ENCODE data around the gene ASPSCR1. TPM values are rescaled to one million over a fixed set of nuclear protein-coding genes. Genes with fewer than 3 reads are reported as not detected.

Gene ASPSCR1
- total RNA-seq, 4 donors from 2014 or later, result 24.0 to 44.7 (median 32.0) TPM

- Histone ChIP-seq H3K9me3 (no peaks in the 10 kb centered on the region), H3K27ac (no peak overlapping the region), H3K4me1 (peaks cover 22 to 29% of the 10 kb centered on the region in 2 donors), H3K4me3 (peak overlapping the region; percentile 64 to 74 (median 70)), H3K36me3 (peaks cover 0 to 67% of the 10 kb centered on the region in 2 donors), H3K27me3 (no peaks in the 10 kb centered on the region)
- intact Hi-C loops (cut with DNase I; ENCODE audit: low total_unique reads) (loop anchor here (5.0 kb wide), 1 partner anchor 44 kb away; the partner anchor contains the start of gene FASN), in situ Hi-C loops (cut with MboI; ENCODE audit: low sequenced_read_pairs in 4 of 4) (no loop called here)
- no peak for DNase-seq
- TF ChIP-seq POLR2A (IDR thresholded peaks at IDR 0.05), result no peak
- TF ChIP-seq, protein P1, sequence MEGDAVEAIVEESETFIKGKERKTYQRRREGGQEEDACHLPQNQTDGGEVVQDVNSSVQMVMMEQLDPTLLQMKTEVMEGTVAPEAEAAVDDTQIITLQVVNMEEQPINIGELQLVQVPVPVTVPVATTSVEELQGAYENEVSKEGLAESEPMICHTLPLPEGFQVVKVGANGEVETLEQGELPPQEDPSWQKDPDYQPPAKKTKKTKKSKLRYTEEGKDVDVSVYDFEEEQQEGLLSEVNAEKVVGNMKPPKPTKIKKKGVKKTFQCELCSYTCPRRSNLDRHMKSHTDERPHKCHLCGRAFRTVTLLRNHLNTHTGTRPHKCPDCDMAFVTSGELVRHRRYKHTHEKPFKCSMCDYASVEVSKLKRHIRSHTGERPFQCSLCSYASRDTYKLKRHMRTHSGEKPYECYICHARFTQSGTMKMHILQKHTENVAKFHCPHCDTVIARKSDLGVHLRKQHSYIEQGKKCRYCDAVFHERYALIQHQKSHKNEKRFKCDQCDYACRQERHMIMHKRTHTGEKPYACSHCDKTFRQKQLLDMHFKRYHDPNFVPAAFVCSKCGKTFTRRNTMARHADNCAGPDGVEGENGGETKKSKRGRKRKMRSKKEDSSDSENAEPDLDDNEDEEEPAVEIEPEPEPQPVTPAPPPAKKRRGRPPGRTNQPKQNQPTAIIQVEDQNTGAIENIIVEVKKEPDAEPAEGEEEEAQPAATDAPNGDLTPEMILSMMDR (IDR thresholded peaks at IDR 0.05 in 4 of 5, conservative IDR thresholded peaks at IDR 0.05 in 1 of 5), result no peak
- ATAC-seq, result no peak
These were observed 75.7 kb downstream of the ASPSCR1 start for GRCh38 chr17:82053130-82053529.

- in situ Hi-C loops (cut with MboI; ENCODE audit: low sequenced_read_pairs in 4 of 4), result no loop called here
- intact Hi-C loops (cut with DNase I; ENCODE audit: low total_unique reads), result loop anchor here (5.0 kb wide), 1 partner anchor 44 kb away; the partner anchor contains the start of gene FASN
- ATAC-seq (no peak), DNase-seq (no peak)
- peak overlapping the region in 1 of 4 donors; percentile 66 for H3K4me3 ChIP-seq
- TF ChIP-seq POLR2A (IDR thresholded peaks at IDR 0.05), result no peak
- TF ChIP-seq, protein P1 (IDR thresholded peaks at IDR 0.05 in 4 of 5, conservative IDR thresholded peaks at IDR 0.05 in 1 of 5), result no peak
- no peak overlapping the region for H3K27ac ChIP-seq
- H3K27me3 ChIP-seq, result no peaks in the 10 kb centered on the region
- H3K9me3 ChIP-seq, result no peaks in the 10 kb centered on the region
- H3K4me1 ChIP-seq, result peaks cover 22 to 29% of the 10 kb centered on the region in 2 donors
- peaks cover 0 to 67% of the 10 kb centered on the region in 2 donors for H3K36me3 ChIP-seq
These were observed 76.3 kb downstream of the ASPSCR1 start for GRCh38 chr17:82053556-82054263.

DNA sequence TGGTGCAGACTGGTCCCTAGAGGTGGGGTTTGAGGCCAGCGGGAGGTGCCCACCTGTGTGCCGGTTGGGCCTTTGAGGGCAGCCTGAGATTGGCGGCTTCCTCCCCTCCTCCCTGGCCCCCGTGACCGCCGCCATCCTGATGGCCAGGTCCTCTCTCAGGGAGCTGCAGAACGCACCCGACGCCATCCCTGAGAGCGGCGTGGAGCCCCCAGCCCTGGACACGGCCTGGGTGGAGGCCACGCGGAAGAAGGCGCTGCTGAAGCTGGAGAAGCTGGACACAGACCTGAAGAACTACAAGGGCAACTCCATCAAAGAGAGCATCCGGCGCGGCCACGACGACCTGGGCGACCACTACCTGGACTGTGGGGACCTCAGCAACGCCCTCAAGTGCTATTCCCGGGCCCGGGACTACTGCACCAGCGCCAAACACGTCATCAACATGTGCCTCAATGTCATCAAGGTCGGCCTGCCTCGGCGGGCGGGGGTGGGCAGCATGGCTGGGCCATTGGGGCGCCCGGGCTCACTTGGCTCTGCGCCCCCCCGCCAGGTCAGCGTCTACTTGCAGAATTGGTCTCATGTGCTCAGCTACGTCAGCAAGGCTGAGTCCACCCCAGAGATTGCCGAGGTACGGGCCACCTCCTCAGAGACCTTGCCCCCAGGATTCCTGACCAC, 77.1 kb downstream of the ASPSCR1 start:
- Histone ChIP-seq H3K27ac (no peak overlapping the region), H3K9me3 (no peaks in the 10 kb centered on the region), H3K4me1 (peaks cover 22 to 29% of the 10 kb centered on the region in 2 donors), H3K4me3 (no peak overlapping the region), H3K27me3 (no peaks in the 10 kb centered on the region), H3K36me3 (peaks cover 0 to 66% of the 10 kb centered on the region in 2 donors)
- in situ Hi-C loops (cut with MboI; ENCODE audit: low sequenced_read_pairs in 4 of 4), result no loop called here
- intact Hi-C loops (cut with DNase I; ENCODE audit: low total_unique reads), result loop anchor here (5.0 kb wide), 1 partner anchor 43 kb away; the partner anchor contains the start of gene FASN
- DNase-seq (no peak), ATAC-seq (no peak)
- TF ChIP-seq, protein P1 (IDR thresholded peaks at IDR 0.05 in 4 of 5, conservative IDR thresholded peaks at IDR 0.05 in 1 of 5), result no peak
- TF ChIP-seq POLR2A (IDR thresholded peaks at IDR 0.05), result no peak

DNA sequence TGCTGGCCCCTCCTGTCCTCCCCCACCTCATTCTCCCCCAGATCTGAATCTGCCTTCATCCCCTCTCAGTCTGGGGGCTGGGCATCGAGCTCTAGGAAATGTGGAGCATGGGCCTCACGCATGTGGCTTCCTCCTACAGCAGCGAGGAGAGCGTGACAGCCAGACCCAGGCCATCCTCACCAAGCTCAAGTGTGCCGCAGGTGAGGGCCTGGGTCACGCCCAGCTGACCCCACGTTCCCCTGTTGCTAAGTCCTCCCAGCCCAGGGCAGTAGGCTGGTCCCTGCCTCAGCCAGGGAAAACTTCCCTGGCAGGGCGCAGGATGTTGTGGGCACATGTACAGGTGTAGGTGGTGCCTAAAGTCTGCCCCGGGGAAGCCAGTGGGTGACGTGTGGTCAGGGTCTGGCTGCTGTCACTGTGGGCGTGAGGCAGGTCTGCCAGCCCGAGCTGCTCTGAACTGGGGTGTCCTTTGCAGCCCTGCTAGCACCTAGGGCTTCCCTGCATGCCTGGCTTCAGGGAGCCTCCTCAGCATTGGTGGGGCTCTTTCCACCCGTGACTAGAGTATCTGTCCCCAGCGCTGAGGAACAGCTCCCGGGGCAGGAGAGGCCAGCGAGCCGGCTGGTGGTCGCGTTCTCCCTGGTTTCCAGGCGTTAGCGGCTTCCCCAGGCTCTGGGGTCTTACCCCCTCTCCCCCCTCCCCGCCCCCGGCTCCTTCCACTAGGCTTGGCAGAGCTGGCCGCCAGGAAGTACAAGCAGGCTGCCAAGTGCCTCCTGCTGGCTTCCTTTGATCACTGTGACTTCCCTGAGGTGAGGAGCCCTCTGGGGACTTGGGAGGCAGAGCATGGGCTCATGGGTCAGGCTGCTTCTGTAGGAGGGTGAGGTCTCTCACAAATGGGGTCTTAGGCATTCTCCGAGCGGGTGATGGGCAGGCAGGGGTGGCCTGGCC, 77.9 kb downstream of the ASPSCR1 start:
- Histone ChIP-seq H3K27ac (no peak overlapping the region), H3K4me1 (peaks cover 17 to 24% of the 10 kb centered on the region in 2 donors), H3K36me3 (peaks cover 0 to 66% of the 10 kb centered on the region in 2 donors), H3K4me3 (no peak overlapping the region), H3K27me3 (no peaks in the 10 kb centered on the region), H3K9me3 (no peaks in the 10 kb centered on the region)
- ATAC-seq (no peak), DNase-seq (no peak)
- TF ChIP-seq, protein P1 (IDR thresholded peaks at IDR 0.05 in 4 of 5, conservative IDR thresholded peaks at IDR 0.05 in 1 of 5), result no peak
- no peak for TF ChIP-seq POLR2A (IDR thresholded peaks at IDR 0.05)
- in situ Hi-C loops (cut with MboI; ENCODE audit: low sequenced_read_pairs in 4 of 4), result no loop called here
- intact Hi-C loops (cut with DNase I; ENCODE audit: low total_unique reads), result no loop called here
